Nephron progenitor cell (in vitro differentiated cells): Measurements from ENCODE around the gene PYGO2.

Source experiments
- DNase-seq: peaks from one replicate; pipeline ENCODE4 v3.0.0; 2021
- H3K27ac Mint-ChIP-seq: 2 replicates; pipeline ENCODE4 v1.8.0; 2021; ENCODE audit warnings: mild to moderate bottlenecking, moderate library complexity, mixed read lengths
- H3K27me3 Mint-ChIP-seq: 2 replicates; pipeline ENCODE4 v1.8.0; 2021; ENCODE audit warnings: mild to moderate bottlenecking, low read depth, mixed read lengths; ENCODE audit not compliant: poor library complexity
- H3K36me3 Mint-ChIP-seq: 2 replicates; pipeline ENCODE4 v1.8.0; 2021; ENCODE audit warnings: low read depth, mixed read lengths
- H3K4me1 Mint-ChIP-seq: 2 replicates; pipeline ENCODE4 v1.8.0; 2021; ENCODE audit warnings: mixed read lengths
- H3K4me3 Mint-ChIP-seq: 2 replicates; pipeline ENCODE4 v1.8.0; 2021; ENCODE audit warnings: mild to moderate bottlenecking, moderate library complexity, mixed read lengths
- H3K9me3 Mint-ChIP-seq: 2 replicates; pipeline ENCODE4 v1.8.0; 2021; ENCODE audit warnings: mild to moderate bottlenecking, moderate library complexity, mixed read lengths
- TF ChIP-seq, protein P1 (sequence below): fragments of 200-600 bp; sonication (generic); IDR thresholded peaks from 2 replicates; pipeline ENCODE4 v1.5.0; 2021; ENCODE audit warnings: antibody characterized with exemption

Gene PYGO2

DNA sequence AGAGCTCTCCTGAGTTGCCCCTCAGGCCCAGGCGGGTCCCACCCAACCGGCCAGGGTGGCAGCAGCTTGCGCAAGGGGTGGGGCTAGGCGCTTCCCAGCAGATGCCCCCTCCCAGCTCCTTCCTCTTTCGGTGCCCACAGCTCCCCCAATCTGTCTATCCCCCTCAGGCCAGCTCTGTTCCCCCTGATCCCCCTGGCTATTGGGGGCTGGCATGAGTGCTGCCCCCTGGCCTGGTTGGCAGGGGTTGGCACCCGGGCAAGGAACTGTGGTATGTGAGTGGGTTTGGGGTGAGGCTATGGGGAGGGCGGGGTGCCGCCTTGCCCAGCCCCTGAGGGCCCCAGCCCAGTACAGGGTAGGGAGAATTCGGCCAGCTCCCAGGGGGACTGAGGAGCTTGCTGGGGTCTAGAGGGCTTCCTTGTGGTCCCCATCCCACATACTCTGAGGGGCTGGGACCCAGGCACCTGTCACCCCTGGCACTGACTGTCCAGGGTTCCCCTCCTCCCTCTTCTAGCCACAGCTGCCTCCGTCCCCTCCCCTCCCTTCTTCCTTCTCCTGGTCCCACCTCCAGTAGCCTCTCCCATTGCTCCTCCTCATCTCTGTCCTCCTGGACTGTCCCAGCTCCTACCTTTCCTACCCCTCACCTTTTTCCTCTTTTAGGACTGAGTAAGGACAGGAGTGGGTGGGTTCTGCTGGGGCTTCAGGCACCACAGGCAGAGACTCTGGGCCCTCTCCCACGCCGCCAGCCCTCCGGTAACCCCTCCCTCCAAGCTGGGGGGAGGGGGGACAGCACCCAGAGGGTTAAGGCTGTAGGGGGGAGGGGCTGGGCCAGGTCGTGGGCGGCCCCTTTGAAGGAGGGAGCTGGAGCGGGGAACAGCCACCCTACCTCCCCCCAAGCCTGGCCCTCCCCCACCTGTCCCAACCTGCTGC, 46.7 kb upstream of the PYGO2 start:
- H3K36me3 Mint-ChIP-seq: no peaks in the 10 kb centered on the region
- H3K9me3 Mint-ChIP-seq: no peaks in the 10 kb centered on the region
- H3K27ac Mint-ChIP-seq: no peak overlapping the region
- no peak for DNase-seq
- peaks cover 65% of the 10 kb centered on the region for H3K4me1 Mint-ChIP-seq
- TF ChIP-seq, protein P1, sequence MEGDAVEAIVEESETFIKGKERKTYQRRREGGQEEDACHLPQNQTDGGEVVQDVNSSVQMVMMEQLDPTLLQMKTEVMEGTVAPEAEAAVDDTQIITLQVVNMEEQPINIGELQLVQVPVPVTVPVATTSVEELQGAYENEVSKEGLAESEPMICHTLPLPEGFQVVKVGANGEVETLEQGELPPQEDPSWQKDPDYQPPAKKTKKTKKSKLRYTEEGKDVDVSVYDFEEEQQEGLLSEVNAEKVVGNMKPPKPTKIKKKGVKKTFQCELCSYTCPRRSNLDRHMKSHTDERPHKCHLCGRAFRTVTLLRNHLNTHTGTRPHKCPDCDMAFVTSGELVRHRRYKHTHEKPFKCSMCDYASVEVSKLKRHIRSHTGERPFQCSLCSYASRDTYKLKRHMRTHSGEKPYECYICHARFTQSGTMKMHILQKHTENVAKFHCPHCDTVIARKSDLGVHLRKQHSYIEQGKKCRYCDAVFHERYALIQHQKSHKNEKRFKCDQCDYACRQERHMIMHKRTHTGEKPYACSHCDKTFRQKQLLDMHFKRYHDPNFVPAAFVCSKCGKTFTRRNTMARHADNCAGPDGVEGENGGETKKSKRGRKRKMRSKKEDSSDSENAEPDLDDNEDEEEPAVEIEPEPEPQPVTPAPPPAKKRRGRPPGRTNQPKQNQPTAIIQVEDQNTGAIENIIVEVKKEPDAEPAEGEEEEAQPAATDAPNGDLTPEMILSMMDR: no peak
- H3K27me3 Mint-ChIP-seq: peaks cover 11% of the 10 kb centered on the region
- H3K4me3 Mint-ChIP-seq: no peak overlapping the region

DNA sequence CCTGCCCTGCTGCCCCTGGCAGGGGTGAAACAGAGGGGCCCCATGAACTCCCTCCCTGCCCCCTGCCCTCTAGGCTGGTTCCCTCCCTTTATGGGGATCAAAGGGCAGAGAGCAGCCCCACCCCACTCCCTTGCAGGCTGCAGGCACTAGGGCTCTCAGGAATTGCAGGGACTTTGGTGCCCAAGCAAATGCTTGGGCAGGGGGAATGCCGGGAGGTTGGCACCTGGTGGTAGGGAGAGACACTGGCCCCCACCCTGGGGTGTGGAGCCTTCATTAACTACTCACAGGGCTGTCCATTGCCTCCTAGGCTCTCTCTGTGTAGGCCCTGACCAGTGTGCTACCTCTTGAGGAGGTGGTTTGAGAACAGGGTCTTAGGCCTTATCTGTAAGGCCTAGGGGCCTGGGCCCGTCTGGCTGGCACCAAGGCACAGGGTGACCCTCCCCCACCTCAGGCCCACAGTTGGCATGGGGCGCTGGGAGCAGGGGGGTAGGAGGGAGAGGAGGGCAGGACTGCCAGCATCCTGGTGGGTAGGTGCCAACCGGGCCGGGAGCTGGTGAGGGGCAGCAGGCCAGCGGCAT, 45.8 kb upstream of the PYGO2 start:
- Mint-ChIP-seq H3K9me3 (no peaks in the 10 kb centered on the region), H3K27ac (no peak overlapping the region), H3K4me1 (peaks cover 55% of the 10 kb centered on the region), H3K4me3 (no peak overlapping the region), H3K36me3 (no peaks in the 10 kb centered on the region), H3K27me3 (peaks cover 9% of the 10 kb centered on the region)
- TF ChIP-seq, protein P1: no peak
- DNase-seq: no peak

DNA sequence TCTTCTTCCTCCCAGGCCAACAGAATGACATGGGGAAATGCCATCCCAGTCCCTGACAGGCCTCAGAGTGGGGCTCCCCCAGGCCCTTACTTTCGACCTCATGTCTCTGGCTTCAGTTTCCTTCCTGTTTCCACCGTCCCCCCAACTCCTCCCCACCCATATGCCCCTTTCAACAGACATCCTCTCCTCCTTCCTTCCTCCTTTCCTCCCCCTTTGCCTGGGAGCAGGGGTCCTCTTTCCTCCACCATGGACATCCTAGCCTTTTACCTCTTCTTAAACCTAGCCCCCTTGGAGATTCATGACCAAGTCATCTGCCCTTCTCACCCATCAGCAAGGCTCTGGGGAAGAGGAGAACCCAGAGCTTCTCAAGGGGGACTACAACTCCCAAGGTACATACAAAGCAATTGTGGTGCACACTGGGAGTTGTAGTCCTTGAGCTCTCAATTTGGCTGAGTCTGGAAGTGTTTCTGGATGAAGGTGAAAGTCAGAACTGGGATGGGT, 45.1 kb upstream of the PYGO2 start:
- no peaks in the 10 kb centered on the region for H3K36me3 Mint-ChIP-seq
- TF ChIP-seq, protein P1: no peak
- peaks cover 7% of the 10 kb centered on the region for H3K27me3 Mint-ChIP-seq
- H3K27ac Mint-ChIP-seq: no peak overlapping the region
- H3K4me1 Mint-ChIP-seq: peaks cover 48% of the 10 kb centered on the region
- no peaks in the 10 kb centered on the region for H3K9me3 Mint-ChIP-seq
- no peak overlapping the region for H3K4me3 Mint-ChIP-seq
- DNase-seq: no peak

DNA sequence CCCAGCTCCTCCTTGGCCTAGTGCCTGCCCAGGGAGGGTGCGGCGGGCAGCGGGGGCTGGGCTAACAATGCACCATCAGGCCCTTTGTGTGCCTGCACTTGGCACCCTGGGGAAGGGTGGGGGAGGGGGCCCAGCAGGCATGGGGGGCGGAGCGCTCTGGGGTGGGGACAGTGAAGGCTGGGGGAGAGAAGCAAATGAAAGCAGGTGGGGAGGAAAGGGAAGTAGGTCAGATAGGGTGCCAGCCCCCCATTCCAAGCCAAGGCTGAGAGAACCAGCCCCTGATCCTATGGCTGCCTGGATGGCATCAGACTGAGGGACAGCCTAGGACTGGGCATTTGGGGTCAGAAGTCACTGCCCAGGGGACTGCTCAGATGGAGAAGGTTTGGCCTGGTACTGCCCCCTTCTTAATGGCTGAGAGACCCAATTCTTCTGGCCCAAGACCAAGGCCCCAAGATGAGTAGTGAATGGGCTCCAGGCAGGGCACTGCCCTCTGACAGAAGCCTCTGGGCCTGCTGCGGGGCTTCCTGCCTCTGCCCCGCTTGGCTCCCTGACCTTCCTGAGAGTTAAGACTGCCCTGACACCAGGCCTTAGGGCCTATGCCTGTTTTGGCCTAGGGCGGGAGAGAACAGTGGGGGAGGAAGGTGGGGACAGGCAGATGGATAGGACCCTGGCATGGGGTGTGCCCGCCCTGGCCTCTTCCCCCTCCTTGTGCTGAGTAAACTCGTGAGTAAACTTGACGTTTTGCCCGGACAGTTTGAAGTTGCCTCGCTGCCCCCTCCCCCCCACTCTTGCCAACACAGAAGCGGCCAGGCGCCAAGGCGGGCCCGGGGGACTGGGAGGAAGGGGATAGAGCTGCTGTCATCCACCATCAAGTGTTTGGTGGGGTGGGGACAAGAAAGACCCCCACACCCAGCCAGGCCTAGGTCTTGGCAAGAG, 43.8 kb upstream of the PYGO2 start:
- Mint-ChIP-seq H3K4me1 (peaks cover 42% of the 10 kb centered on the region), H3K4me3 (no peak overlapping the region), H3K9me3 (no peaks in the 10 kb centered on the region), H3K27me3 (peaks cover 7% of the 10 kb centered on the region), H3K27ac (no peak overlapping the region), H3K36me3 (no peaks in the 10 kb centered on the region)
- TF ChIP-seq, protein P1: no peak
- DNase-seq: no peak

DNA sequence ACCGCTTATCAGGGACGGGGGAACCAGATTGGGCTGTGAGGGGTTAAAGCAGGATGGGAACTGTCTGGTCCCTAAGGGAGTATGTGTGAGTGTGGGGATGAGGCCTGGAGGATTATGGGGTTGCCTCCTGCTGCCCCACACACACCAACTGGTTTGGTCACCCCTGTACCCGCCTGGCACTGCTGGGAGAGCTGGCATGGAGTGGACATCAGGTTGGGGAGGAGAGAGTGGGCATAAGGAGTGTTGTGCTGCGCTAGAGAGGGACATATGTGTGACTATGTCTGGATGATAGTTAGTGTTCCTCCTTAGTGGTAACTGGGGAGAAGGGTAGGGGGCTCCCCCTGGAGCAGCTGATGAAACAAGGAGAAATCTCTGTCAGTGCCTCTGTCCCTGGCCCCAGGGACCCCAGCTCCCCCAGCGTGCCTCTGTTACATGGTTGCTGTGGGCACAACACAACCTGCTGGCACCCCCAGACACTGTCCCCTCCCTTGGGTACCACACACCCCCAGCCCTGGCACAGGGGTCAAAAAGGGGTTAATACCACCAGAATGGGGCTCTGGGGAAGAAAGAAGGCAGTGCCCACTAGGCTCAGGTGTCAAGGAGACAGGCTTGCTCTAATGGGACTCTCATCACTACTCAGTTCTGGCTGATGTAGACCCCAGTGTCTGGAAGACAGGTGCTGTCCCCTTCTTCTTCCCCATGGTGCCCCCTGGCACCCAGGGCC, 42.9 kb upstream of the PYGO2 start:
- peaks cover 42% of the 10 kb centered on the region for H3K4me1 Mint-ChIP-seq
- DNase-seq: no peak
- peaks cover 3% of the 10 kb centered on the region for H3K27me3 Mint-ChIP-seq
- TF ChIP-seq, protein P1: no peak
- H3K27ac Mint-ChIP-seq: no peak overlapping the region
- H3K36me3 Mint-ChIP-seq: no peaks in the 10 kb centered on the region
- H3K9me3 Mint-ChIP-seq: no peaks in the 10 kb centered on the region
- peak overlapping the region; percentile 80 for H3K4me3 Mint-ChIP-seq
